IPS DF 6.9 (cell line): Measurements from ENCODE around the gene ARHGAP9.

Source experiments
- DNase-seq: peaks from one replicate; pipeline ENCODE4 v3.0.0-alpha.2; 2013; ENCODE audit warnings: low read depth, low spot score
- H3K27ac ChIP-seq: one replicate; pipeline ENCODE4 v1.5.1; 2013; ENCODE audit warnings: low read length, control low read depth
- H3K27me3 ChIP-seq: 2 replicates; pipeline ENCODE4 v1.6.1; 2013; ENCODE audit warnings: mild to moderate bottlenecking, low read length; ENCODE audit not compliant: control insufficient read depth, insufficient read depth
- H3K36me3 ChIP-seq: 2 replicates; pipeline ENCODE4 v1.6.1; 2013; ENCODE audit warnings: low read length; ENCODE audit not compliant: control insufficient read depth, insufficient read depth
- H3K4me1 ChIP-seq: 2 replicates; pipeline ENCODE4 v1.6.1; 2013; ENCODE audit warnings: low read length; ENCODE audit not compliant: control insufficient read depth, insufficient read depth
- H3K4me3 ChIP-seq: 2 replicates; pipeline ENCODE4 v1.5.1; 2013; ENCODE audit warnings: mild to moderate bottlenecking, low read length
- H3K9me3 ChIP-seq: 2 replicates; pipeline ENCODE4 v1.6.1; 2013; ENCODE audit warnings: low read length, inconsistent platforms; ENCODE audit not compliant: control insufficient read depth, insufficient read depth
- WGBS: extraction: QIAGEN DNeasy Blood & Tissue Kit; methylation state at CpG from one replicate; pipeline ENCODE4 v1.1.7; 2013; ENCODE audit warnings: mixed read lengths, missing lambda C conversion rate; ENCODE audit not compliant: insufficient read length, insufficient coverage; 5-methylcytosine and 5-hydroxymethylcytosine counted together

Gene ARHGAP9

GRCh38 chr12:57462912-57463253 is 16.8 kb downstream of the ARHGAP9 start:
- Histone ChIP-seq H3K27ac (no peak overlapping the region), H3K9me3 (no peaks in the 10 kb centered on the region), H3K36me3 (no peaks in the 10 kb centered on the region), H3K27me3 (no peaks in the 10 kb centered on the region), H3K4me1 (peaks cover 3% of the 10 kb centered on the region; the same call in 1 of the 2 replicates), H3K4me3 (no peak overlapping the region)
- no CpG with 5 or more reads among the region's 5 CpGs for WGBS
- DNase-seq = no peak

- peak; percentile 96 for DNase-seq
Observed at GRCh38 chr12:57462251-57462911, 17.3 kb downstream of the ARHGAP9 start.

GRCh38 chr12:57461917-57462250 is 17.8 kb downstream of the ARHGAP9 start:
- no peaks in the 10 kb centered on the region for H3K27me3 ChIP-seq
- H3K4me3 ChIP-seq = peak overlapping the region; percentile 56; the same call in 1 of the 2 replicates
- H3K4me1 ChIP-seq = peaks cover 3% of the 10 kb centered on the region; the same call in 1 of the 2 replicates
- H3K9me3 ChIP-seq = no peaks in the 10 kb centered on the region
- WGBS = no CpG with 5 or more reads among the region's 9 CpGs
- H3K36me3 ChIP-seq = no peaks in the 10 kb centered on the region
- no peak for DNase-seq
- no peak overlapping the region for H3K27ac ChIP-seq

More at GRCh38 chr12:57462251-57462911, 17.3 kb downstream of the ARHGAP9 start:
- Histone ChIP-seq H3K4me1 (peaks cover 3% of the 10 kb centered on the region; the same call in 1 of the 2 replicates), H3K36me3 (no peaks in the 10 kb centered on the region), H3K27me3 (no peaks in the 10 kb centered on the region), H3K27ac (no peak overlapping the region), H3K4me3 (peak overlapping the region; percentile 56; the same call in 1 of the 2 replicates), H3K9me3 (no peaks in the 10 kb centered on the region)
- no CpG with 5 or more reads among the region's 28 CpGs for WGBS

- Histone ChIP-seq H3K27ac (no peak overlapping the region), H3K4me3 (peak overlapping the region; percentile 63; the same call in 1 of the 2 replicates), H3K9me3 (no peaks in the 10 kb centered on the region), H3K4me1 (peaks cover 6% of the 10 kb centered on the region; the same call in 1 of the 2 replicates), H3K27me3 (no peaks in the 10 kb centered on the region), H3K36me3 (no peaks in the 10 kb centered on the region)
- no peak for DNase-seq
- WGBS = no CpG with 5 or more reads among the region's 32 CpGs
Observed at GRCh38 chr12:57461276-57461916, 18.3 kb downstream of the ARHGAP9 start.

- Histone ChIP-seq H3K4me1 (peaks cover 8% of the 10 kb centered on the region; the same call in 1 of the 2 replicates), H3K9me3 (no peaks in the 10 kb centered on the region), H3K36me3 (no peaks in the 10 kb centered on the region), H3K27me3 (no peaks in the 10 kb centered on the region), H3K27ac (no peak overlapping the region), H3K4me3 (peak overlapping the region; percentile 63; the same call in 1 of the 2 replicates)
- DNase-seq = no peak
- no CpG with 5 or more reads among the region's 19 CpGs for WGBS
Observed at GRCh38 chr12:57460841-57461275, 18.8 kb downstream of the ARHGAP9 start.

GRCh38 chr12:57460468-57460784 is 19.2 kb downstream of the ARHGAP9 start:
- Histone ChIP-seq H3K27me3 (no peaks in the 10 kb centered on the region), H3K36me3 (no peaks in the 10 kb centered on the region), H3K4me1 (peaks cover 8% of the 10 kb centered on the region; the same call in 1 of the 2 replicates), H3K9me3 (no peaks in the 10 kb centered on the region), H3K4me3 (peak overlapping the region; percentile 63; the same call in 1 of the 2 replicates), H3K27ac (no peak overlapping the region)
- WGBS = no CpG with 5 or more reads among the region's 6 CpGs
- DNase-seq = no peak

- Histone ChIP-seq H3K4me3 (peak within 1 kb of the TSS; percentile 63; the same call in 1 of the 2 replicates), H3K27ac (no peak within 1 kb of the TSS), H3K4me1 (peaks cover 8% of the 10 kb centered on the region; the same call in 1 of the 2 replicates), H3K36me3 (no peaks in the 10 kb centered on the region), H3K9me3 (no peaks in the 10 kb centered on the region), H3K27me3 (no peaks in the 10 kb centered on the region)
- DNase-seq = no peak
- WGBS = no CpG with 5 or more reads among the region's 36 CpGs
Observed at GRCh38 chr12:57459750-57460467, 19.8 kb downstream of the ARHGAP9 start, which contains the start of gene GLI1. TSS of gene GLI1 (plus strand) at chr12:57459785. CDS start at chr12:57463692, 3,907 bp downstream.

GRCh38 chr12:57459055-57459749 is 20.5 kb downstream of the ARHGAP9 start:
- peak; percentile 99 for DNase-seq
- H3K27me3 ChIP-seq = no peaks in the 10 kb centered on the region
- H3K36me3 ChIP-seq = no peaks in the 10 kb centered on the region
- no CpG with 5 or more reads among the region's 24 CpGs for WGBS
- H3K4me1 ChIP-seq = peaks cover 12% of the 10 kb centered on the region; the same call in 1 of the 2 replicates
- no peaks in the 10 kb centered on the region for H3K9me3 ChIP-seq
- H3K27ac ChIP-seq = no peak overlapping the region
- H3K4me3 ChIP-seq = peak overlapping the region; percentile 63; the same call in 1 of the 2 replicates

GRCh38 chr12:57458665-57459054 is 21.0 kb downstream of the ARHGAP9 start:
- Histone ChIP-seq H3K27ac (no peak overlapping the region), H3K36me3 (no peaks in the 10 kb centered on the region), H3K4me3 (peak overlapping the region; percentile 12; the same call in 1 of the 2 replicates), H3K27me3 (no peaks in the 10 kb centered on the region), H3K4me1 (peaks cover 12% of the 10 kb centered on the region; the same call in 1 of the 2 replicates), H3K9me3 (no peaks in the 10 kb centered on the region)
- DNase-seq = no peak
- WGBS = no CpG with 5 or more reads among the region's 3 CpGs
